Measurements from ENCODE around the gene GLRA1.
A peak's percentile ranks its signal among the peaks of the same experiment; 100 is the strongest.

GLRA1 gene

DNA sequence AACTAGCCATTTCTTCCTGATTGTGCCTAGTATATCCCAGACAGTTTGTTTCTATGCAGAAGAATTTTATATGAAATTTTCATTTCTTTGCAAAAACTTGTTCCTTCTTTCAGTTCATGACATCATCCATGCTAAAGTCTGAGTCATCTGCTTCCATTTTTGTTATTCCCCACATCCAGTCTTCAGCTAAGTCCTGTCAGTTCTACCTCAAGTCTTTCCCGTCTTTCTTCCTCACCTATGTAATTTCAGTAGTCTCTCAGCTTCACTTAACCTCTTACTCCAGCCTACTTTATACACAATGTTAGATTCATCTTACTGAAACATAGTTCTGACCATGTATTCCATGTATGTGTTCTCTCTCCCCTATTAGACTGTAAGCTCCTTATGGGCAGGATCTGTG is 113.8 kb downstream of the GLRA1 start:
- no peak overlapping the region for H3K14ac ChIP-seq (ENCODE audit: low read length in 2 of 2)
- no peak overlapping the region for H3K9ac ChIP-seq (ENCODE audit: low read length)
- H3K23ac ChIP-seq (ENCODE audit: low read length in 2 of 2) = no peak overlapping the region
- H4K8ac ChIP-seq (ENCODE audit: low read length) = no peak overlapping the region
- no peak overlapping the region for H3K4ac ChIP-seq (ENCODE audit: low read depth in 1 of 2, low read length in 2 of 2)
- peaks cover 2 to 66% of the 10 kb centered on the region in 2 experiments for H3K36me3 ChIP-seq (ENCODE audit: control insufficient read depth in 1 of 2, insufficient read depth in 2 of 2, low read depth in 1 of 2, low read length in 2 of 2)
- H3K9me3 ChIP-seq (ENCODE audit: control insufficient read depth, low read length) = no peaks in the 10 kb centered on the region
- 100% methylated on average over 1 of the region's 1 CpG for WGBS
- no peak overlapping the region for H2BK120ac ChIP-seq (ENCODE audit: low read depth, low read length)
- H3K4me2 ChIP-seq (ENCODE audit: low read length, poor library complexity, severe bottlenecking) = no peak overlapping the region
- H2BK12ac ChIP-seq (ENCODE audit: low read length in 2 of 2) = no peak overlapping the region
- DNase-seq = no peak
- H3K27ac ChIP-seq (ENCODE audit: low read length, poor library complexity, severe bottlenecking) = no peak overlapping the region
- peaks cover 26% of the 10 kb centered on the region for H3K79me1 ChIP-seq (replicated peaks; ENCODE audit: low read length, poor library complexity, severe bottlenecking)
- no peak overlapping the region for H4K91ac ChIP-seq (ENCODE audit: low read length)
- no peak overlapping the region for H3K18ac ChIP-seq (ENCODE audit: low read depth in 1 of 2, low read length in 2 of 2)
- H2BK5ac ChIP-seq (ENCODE audit: low read depth, low read length, poor library complexity, severe bottlenecking) = no peak overlapping the region
- no peak overlapping the region for H2AFZ ChIP-seq (ENCODE audit: low read depth, low read length)
- H3K4me1 ChIP-seq (ENCODE audit: control insufficient read depth, insufficient read depth, low read depth, low read length) = peaks cover 1% of the 10 kb centered on the region
- no peak overlapping the region for H3K4me3 ChIP-seq (ENCODE audit: insufficient read depth in 1 of 2, low read depth in 1 of 2, low read length in 2 of 2)
- no peak overlapping the region for H2AK5ac ChIP-seq (ENCODE audit: low read length, severe bottlenecking)
- H2BK15ac ChIP-seq (ENCODE audit: low read depth, poor library complexity, severe bottlenecking) = no peak overlapping the region
- no peaks in the 10 kb centered on the region for H3K27me3 ChIP-seq (ENCODE audit: control insufficient read depth in 1 of 2, insufficient read depth in 1 of 2, low read length in 2 of 2)

DNA sequence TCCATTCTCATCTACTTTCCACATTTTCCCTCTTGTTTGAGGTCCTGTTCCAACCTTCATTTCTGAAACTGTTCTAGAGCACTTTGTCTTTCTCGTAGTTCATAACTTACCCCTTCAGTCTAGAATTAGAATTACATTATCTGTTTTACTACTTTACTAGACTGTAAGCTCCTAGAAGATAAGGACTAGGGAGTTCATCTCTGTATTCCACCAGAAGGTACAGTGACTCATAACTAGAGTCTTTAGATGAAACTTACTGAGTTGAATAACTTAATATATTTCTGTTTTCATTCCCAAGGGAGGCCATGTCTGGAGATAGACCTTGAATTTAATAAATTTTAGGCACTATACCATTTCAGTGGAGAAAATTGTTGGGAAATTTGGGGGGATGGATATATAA is 114.2 kb downstream of the GLRA1 start:
- no peak overlapping the region for H2BK15ac ChIP-seq (ENCODE audit: low read depth, poor library complexity, severe bottlenecking)
- DNase-seq = no peak
- H3K18ac ChIP-seq (ENCODE audit: low read depth in 1 of 2, low read length in 2 of 2) = no peak overlapping the region
- no peak overlapping the region for H2BK5ac ChIP-seq (ENCODE audit: low read depth, low read length, poor library complexity, severe bottlenecking)
- no peak overlapping the region for H4K8ac ChIP-seq (ENCODE audit: low read length)
- H3K23ac ChIP-seq (ENCODE audit: low read length in 2 of 2) = no peak overlapping the region
- H3K4ac ChIP-seq (ENCODE audit: low read depth in 1 of 2, low read length in 2 of 2) = no peak overlapping the region
- H3K4me3 ChIP-seq (ENCODE audit: insufficient read depth in 1 of 2, low read depth in 1 of 2, low read length in 2 of 2) = no peak overlapping the region
- H3K27ac ChIP-seq (ENCODE audit: low read length, poor library complexity, severe bottlenecking) = no peak overlapping the region
- peaks cover 23% of the 10 kb centered on the region for H3K79me1 ChIP-seq (replicated peaks; ENCODE audit: low read length, poor library complexity, severe bottlenecking)
- peaks cover 2 to 66% of the 10 kb centered on the region in 2 experiments for H3K36me3 ChIP-seq (ENCODE audit: control insufficient read depth in 1 of 2, insufficient read depth in 2 of 2, low read depth in 1 of 2, low read length in 2 of 2)
- no CpG with 5 or more reads among the region's 1 CpG for WGBS
- no peaks in the 10 kb centered on the region for H3K27me3 ChIP-seq (ENCODE audit: control insufficient read depth in 1 of 2, insufficient read depth in 1 of 2, low read length in 2 of 2)
- H2AK5ac ChIP-seq (ENCODE audit: low read length, severe bottlenecking) = no peak overlapping the region
- H3K9me3 ChIP-seq (ENCODE audit: control insufficient read depth, low read length) = no peaks in the 10 kb centered on the region
- no peak overlapping the region for H3K9ac ChIP-seq (ENCODE audit: low read length)
- no peak overlapping the region for H2BK12ac ChIP-seq (ENCODE audit: low read length in 2 of 2)
- peaks cover 1% of the 10 kb centered on the region for H3K4me1 ChIP-seq (ENCODE audit: control insufficient read depth, insufficient read depth, low read depth, low read length)
- no peak overlapping the region for H2BK120ac ChIP-seq (ENCODE audit: low read depth, low read length)
- H4K91ac ChIP-seq (ENCODE audit: low read length) = no peak overlapping the region
- H2AFZ ChIP-seq (ENCODE audit: low read depth, low read length) = no peak overlapping the region
- no peak overlapping the region for H3K4me2 ChIP-seq (ENCODE audit: low read length, poor library complexity, severe bottlenecking)
- H3K14ac ChIP-seq (ENCODE audit: low read length in 2 of 2) = no peak overlapping the region

DNA sequence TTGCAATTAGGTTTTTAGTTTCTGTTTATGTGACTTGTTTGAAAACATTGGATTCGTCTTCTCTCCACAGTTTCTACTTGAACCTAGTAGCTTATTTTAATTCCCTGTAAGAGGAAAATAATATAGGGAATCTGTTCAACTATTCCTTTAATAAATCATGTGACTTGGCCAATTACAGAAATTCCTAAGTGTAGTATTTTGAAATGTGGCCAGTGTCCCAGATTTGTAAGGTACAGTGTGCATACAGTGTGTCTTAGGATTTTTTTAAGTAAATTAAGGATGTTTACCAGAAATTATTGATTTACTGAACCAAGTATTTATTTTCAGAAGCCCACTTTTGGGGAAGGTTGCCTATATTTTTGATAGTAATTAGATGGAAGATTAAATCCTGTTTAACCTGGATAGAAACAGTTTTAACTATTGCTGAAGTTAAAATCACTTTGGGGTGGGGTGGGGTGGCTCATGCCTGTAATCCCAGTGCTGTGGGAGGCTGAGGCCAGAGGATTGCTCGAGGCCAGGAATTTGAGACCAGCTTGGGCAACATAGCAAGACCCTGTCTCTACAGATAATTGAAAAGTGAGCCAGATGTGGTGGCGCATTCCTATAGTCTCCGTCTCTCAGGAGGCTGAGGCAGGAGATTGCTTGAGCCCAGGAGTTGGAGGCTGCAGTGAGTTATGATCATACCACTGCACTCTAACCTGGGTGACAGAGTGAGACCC is 116.0 kb downstream of the GLRA1 start:
- Histone ChIP-seq H2BK120ac (ENCODE audit: low read depth, low read length) (no peak overlapping the region), H2AFZ (ENCODE audit: low read depth, low read length) (no peak overlapping the region), H2BK15ac (ENCODE audit: low read depth, poor library complexity, severe bottlenecking) (no peak overlapping the region), H3K23ac (ENCODE audit: low read length in 2 of 2) (no peak overlapping the region), H3K79me1 (replicated peaks; ENCODE audit: low read length, poor library complexity, severe bottlenecking) (peaks cover 20% of the 10 kb centered on the region), H3K27ac (ENCODE audit: low read length, poor library complexity, severe bottlenecking) (no peak overlapping the region), H2BK5ac (ENCODE audit: low read depth, low read length, poor library complexity, severe bottlenecking) (no peak overlapping the region), H3K9ac (ENCODE audit: low read length) (peak overlapping the region; percentile 25), H4K91ac (ENCODE audit: low read length) (no peak overlapping the region), H3K36me3 (ENCODE audit: control insufficient read depth in 1 of 2, insufficient read depth in 2 of 2, low read depth in 1 of 2, low read length in 2 of 2) (peaks cover 7 to 66% of the 10 kb centered on the region in 2 experiments), H2BK12ac (ENCODE audit: low read length in 2 of 2) (no peak overlapping the region), H3K4me3 (ENCODE audit: insufficient read depth in 1 of 2, low read depth in 1 of 2, low read length in 2 of 2) (no peak overlapping the region), H2AK5ac (ENCODE audit: low read length, severe bottlenecking) (no peak overlapping the region), H3K18ac (ENCODE audit: low read depth in 1 of 2, low read length in 2 of 2) (no peak overlapping the region), H3K14ac (ENCODE audit: low read length in 2 of 2) (no peak overlapping the region), H4K8ac (ENCODE audit: low read length) (no peak overlapping the region), H3K4me1 (ENCODE audit: control insufficient read depth, insufficient read depth, low read depth, low read length) (peaks cover 4% of the 10 kb centered on the region), H3K9me3 (ENCODE audit: control insufficient read depth, low read length) (no peaks in the 10 kb centered on the region), H3K27me3 (ENCODE audit: control insufficient read depth in 1 of 2, insufficient read depth in 1 of 2, low read length in 2 of 2) (no peaks in the 10 kb centered on the region), H3K4me2 (ENCODE audit: low read length, poor library complexity, severe bottlenecking) (no peak overlapping the region), H3K4ac (ENCODE audit: low read depth in 1 of 2, low read length in 2 of 2) (no peak overlapping the region)
- no peak for DNase-seq
- WGBS = 100% methylated on average over 3 of the region's 4 CpGs

DNA sequence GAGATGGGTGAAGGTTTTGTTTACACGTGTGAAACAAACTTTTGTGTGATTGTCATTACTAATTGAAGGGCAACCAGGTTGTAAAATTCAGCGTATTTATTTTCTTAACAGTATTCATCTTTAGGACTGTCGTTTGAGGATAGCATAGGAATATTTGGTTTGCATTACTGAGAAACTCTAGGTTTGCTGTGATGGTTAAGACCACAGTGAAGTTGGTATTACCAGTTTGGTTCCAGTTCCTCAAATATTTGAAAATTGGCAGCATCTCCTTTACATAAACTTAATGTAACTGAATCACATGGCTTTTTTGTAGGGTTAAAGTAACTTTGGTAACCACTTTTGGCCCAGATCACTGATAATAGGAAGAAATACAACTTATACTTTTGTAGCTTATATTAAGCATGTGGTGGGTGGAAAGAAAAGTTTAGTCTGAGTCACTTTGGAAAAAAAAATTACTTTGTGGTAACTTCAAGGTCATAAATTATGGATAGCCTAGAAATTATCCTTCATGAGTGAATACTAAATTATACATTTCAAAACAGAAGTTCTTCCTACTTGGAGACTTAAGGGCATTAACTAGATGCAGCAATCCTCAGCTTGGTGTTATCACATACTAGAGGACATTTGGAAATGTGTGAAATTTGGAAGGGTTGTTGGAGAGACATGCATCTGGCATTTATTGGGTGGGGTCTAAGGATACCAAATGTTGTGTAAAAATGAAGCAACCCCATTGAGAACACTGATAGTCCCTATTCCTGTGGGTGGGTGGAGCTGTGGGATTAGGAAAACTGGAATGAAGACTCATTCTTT is 119.0 kb downstream of the GLRA1 start:
- H2BK120ac ChIP-seq (ENCODE audit: low read depth, low read length) = no peak overlapping the region
- no peak overlapping the region for H2BK5ac ChIP-seq (ENCODE audit: low read depth, low read length, poor library complexity, severe bottlenecking)
- H3K23ac ChIP-seq (ENCODE audit: low read length in 2 of 2) = no peak overlapping the region
- no peak overlapping the region for H2AK5ac ChIP-seq (ENCODE audit: low read length, severe bottlenecking)
- over 99% methylated on average over 3 of the region's 3 CpGs for WGBS
- H2BK12ac ChIP-seq (ENCODE audit: low read length in 2 of 2) = no peak overlapping the region
- H3K14ac ChIP-seq (ENCODE audit: low read length in 2 of 2) = no peak overlapping the region
- DNase-seq = peak; percentile 16
- H2BK15ac ChIP-seq (ENCODE audit: low read depth, poor library complexity, severe bottlenecking) = no peak overlapping the region
- no peak overlapping the region for H2AFZ ChIP-seq (ENCODE audit: low read depth, low read length)
- H3K79me1 ChIP-seq (replicated peaks; ENCODE audit: low read length, poor library complexity, severe bottlenecking) = peaks cover 16% of the 10 kb centered on the region
- peaks cover 6% of the 10 kb centered on the region for H3K4me1 ChIP-seq (ENCODE audit: control insufficient read depth, insufficient read depth, low read depth, low read length)
- no peaks in the 10 kb centered on the region for H3K9me3 ChIP-seq (ENCODE audit: control insufficient read depth, low read length)
- H3K27ac ChIP-seq (ENCODE audit: low read length, poor library complexity, severe bottlenecking) = no peak overlapping the region
- no peaks in the 10 kb centered on the region for H3K27me3 ChIP-seq (ENCODE audit: control insufficient read depth in 1 of 2, insufficient read depth in 1 of 2, low read length in 2 of 2)
- no peak overlapping the region for H3K18ac ChIP-seq (ENCODE audit: low read depth in 1 of 2, low read length in 2 of 2)
- H4K8ac ChIP-seq (ENCODE audit: low read length) = no peak overlapping the region
- H3K9ac ChIP-seq (ENCODE audit: low read length) = no peak overlapping the region
- no peak overlapping the region for H3K4me3 ChIP-seq (ENCODE audit: insufficient read depth in 1 of 2, low read depth in 1 of 2, low read length in 2 of 2)
- H3K36me3 ChIP-seq (ENCODE audit: control insufficient read depth in 1 of 2, insufficient read depth in 2 of 2, low read depth in 1 of 2, low read length in 2 of 2) = peaks cover 14 to 73% of the 10 kb centered on the region in 2 experiments
- no peak overlapping the region for H4K91ac ChIP-seq (ENCODE audit: low read length)
- no peak overlapping the region for H3K4ac ChIP-seq (ENCODE audit: low read depth in 1 of 2, low read length in 2 of 2)
- no peak overlapping the region for H3K4me2 ChIP-seq (ENCODE audit: low read length, poor library complexity, severe bottlenecking)

Data from mesenchymal stem cell (in vitro differentiated cells and primary cell).